Suppressor macrophage treated with lipopolysaccharide for 1 hour (primary cell): ENCODE measurements around the gene L3MBTL1.
"Not testable (repeated sequence)": the region's sequence is repeated elsewhere in the genome, so short reads cannot be mapped to it uniquely, and the experiment has no call there.

Experiments used
- DNase-seq, 3 donors: peaks; one replicate each; pipeline ENCODE4 v3.0.0-alpha.2; 2020 to 2022

L3MBTL1 gene

GRCh38 chr20:43507150-43508080 is at the start of gene L3MBTL1:
TSS of gene L3MBTL1 (plus strand) at chr20:43507697. CDS start at chr20:43513504, 5,807 bp downstream.
- DNase-seq, result peak; percentile 33 to 71 (median 49)

- DNase-seq, result peak in 2 of 3 donors; percentile 50 to 58
These were observed 49.0 kb upstream of the L3MBTL1 start for GRCh38 chr20:43458422-43458924.

GRCh38 chr20:43459022-43459942 is 48.2 kb upstream of the L3MBTL1 start:
- peak; percentile 28 to 33 (median 31) for DNase-seq

- no peak for DNase-seq
These were observed 47.2 kb upstream of the L3MBTL1 start for GRCh38 chr20:43460172-43460829.

GRCh38 chr20:43460830-43461200 is 46.7 kb upstream of the L3MBTL1 start:
- no peak for DNase-seq

GRCh38 chr20:43461894-43462659 is 45.4 kb upstream of the L3MBTL1 start:
- no peak for DNase-seq

GRCh38 chr20:43462660-43463526 is 44.6 kb upstream of the L3MBTL1 start:
- DNase-seq, result no peak

GRCh38 chr20:43463527-43464218 is 43.8 kb upstream of the L3MBTL1 start:
- no peak for DNase-seq

- no peak for DNase-seq
These were observed 43.2 kb upstream of the L3MBTL1 start for GRCh38 chr20:43464219-43464790.

GRCh38 chr20:43465625-43465943 is 41.9 kb upstream of the L3MBTL1 start:
- no peak for DNase-seq

GRCh38 chr20:43467589-43467988 is 39.9 kb upstream of the L3MBTL1 start:
- DNase-seq, result no peak

GRCh38 chr20:43472671-43473380 is 34.7 kb upstream of the L3MBTL1 start:
- no peak for DNase-seq

GRCh38 chr20:43473381-43473704 is 34.2 kb upstream of the L3MBTL1 start:
- no peak for DNase-seq

GRCh38 chr20:43477193-43477592 is 30.3 kb upstream of the L3MBTL1 start:
- no peak for DNase-seq

GRCh38 chr20:43477619-43478018 is 29.9 kb upstream of the L3MBTL1 start:
- DNase-seq, result no peak

- DNase-seq, result no peak
These were observed 17.5 kb upstream of the L3MBTL1 start for GRCh38 chr20:43490038-43490437.

- no peak for DNase-seq
These were observed 15.4 kb upstream of the L3MBTL1 start for GRCh38 chr20:43492101-43492500.

GRCh38 chr20:43495388-43495787 is 12.1 kb upstream of the L3MBTL1 start:
- DNase-seq, result no peak

- not testable (repeated sequence) for DNase-seq
These were observed 5.5 kb upstream of the L3MBTL1 start for GRCh38 chr20:43502021-43502420.

GRCh38 chr20:43506238-43506637 is 1.3 kb upstream of the L3MBTL1 start:
- peak in 1 of 3 donors; percentile 12 for DNase-seq
